ENCODE measurements around the gene DHRSX.
"Not testable (repeated sequence)": the region's sequence is repeated elsewhere in the genome, so short reads cannot be mapped to it uniquely, and the experiment has no call there.

DHRSX gene

DNA sequence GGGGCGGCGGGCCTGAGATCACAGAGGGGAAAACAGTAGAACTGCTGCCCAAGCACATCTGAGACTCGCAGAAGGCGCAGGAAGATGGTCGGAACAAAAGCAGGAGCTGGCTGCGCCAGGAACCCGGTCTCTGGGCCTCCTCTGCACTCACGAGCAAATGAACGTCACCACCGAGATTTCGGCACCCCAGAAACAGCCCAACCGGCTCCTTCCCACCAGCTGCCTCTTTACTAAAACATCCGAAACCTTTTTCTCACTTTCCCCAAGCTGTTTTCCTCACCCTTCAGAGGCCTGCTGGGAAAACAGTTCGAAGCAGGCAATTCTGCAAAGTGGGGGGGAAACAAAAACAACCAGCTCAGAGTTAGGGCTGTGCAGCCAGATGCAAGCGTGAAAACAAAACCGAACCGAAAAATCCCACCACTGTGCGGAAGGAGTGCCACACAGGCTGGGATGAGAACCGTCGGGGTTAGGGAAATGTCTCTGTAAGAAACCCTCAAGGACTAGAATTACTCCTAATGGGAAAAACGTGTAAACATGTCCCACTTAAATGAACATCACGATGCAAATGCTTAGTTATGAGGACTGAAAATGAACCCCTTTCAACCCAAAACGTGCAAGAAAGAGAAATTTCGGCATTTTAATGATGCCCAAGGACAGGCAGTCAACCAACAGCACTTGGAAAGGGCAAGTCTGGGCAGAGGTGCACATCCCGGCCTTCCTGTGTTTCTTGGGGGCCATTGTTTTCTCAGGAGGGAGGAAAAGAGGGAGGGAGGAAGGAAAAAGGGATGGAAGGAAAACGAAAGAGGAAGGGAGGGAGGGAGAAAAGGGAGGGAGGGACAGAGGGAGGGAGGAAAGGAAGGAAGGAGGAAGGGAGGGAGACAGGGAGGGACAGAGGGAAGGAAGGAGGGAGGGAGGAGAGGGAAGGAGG, 15.8 kb downstream of the DHRSX start:
- Histone ChIP-seq H3K27me3 (ENCODE audit: control insufficient read depth, insufficient read depth, low read length) (no peaks in the 10 kb centered on the region), H3K4me1 (ENCODE audit: control insufficient read depth, insufficient read depth, low read length) (no peaks in the 10 kb centered on the region), H3K9me3 (ENCODE audit: control insufficient read depth, insufficient read depth, low read length) (no peaks in the 10 kb centered on the region), H3K36me3 (ENCODE audit: control insufficient read depth, insufficient read depth, low read length) (peaks cover 20% of the 10 kb centered on the region), H3K4me3 (ENCODE audit: low read length) (no peak overlapping the region), H3K27ac (ENCODE audit: low read length) (no peak overlapping the region)
- DNase-seq (ENCODE audit: low read depth, low spot score): no peak
- no CpG with 5 or more reads among the region's 26 CpGs for WGBS (ENCODE audit: insufficient coverage, insufficient read length)

DNA sequence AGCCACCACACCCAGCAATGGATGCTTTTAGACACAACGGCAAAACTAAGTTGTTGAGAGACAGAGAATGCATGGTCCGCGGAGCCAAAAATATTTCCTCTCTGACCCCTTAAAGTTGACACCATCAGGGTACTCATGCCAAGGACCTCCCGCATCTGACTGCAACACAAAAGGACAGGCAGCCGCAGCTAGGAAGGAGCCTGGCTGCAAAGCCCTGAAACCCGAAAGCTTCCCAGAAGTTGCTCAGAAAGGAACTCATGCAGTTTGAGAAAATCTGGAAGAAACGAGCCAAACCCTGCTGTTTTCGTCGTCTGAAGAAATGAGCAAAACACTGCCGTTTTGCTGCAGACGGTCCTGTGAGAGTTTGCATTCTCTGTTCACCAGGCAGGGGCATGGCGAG, 16.5 kb downstream of the DHRSX start:
- no peak overlapping the region for H3K27ac ChIP-seq (ENCODE audit: low read length)
- no peaks in the 10 kb centered on the region for H3K4me1 ChIP-seq (ENCODE audit: control insufficient read depth, insufficient read depth, low read length)
- no peaks in the 10 kb centered on the region for H3K9me3 ChIP-seq (ENCODE audit: control insufficient read depth, insufficient read depth, low read length)
- no peak for DNase-seq (ENCODE audit: low read depth, low spot score)
- WGBS (ENCODE audit: insufficient coverage, insufficient read length): no CpG with 5 or more reads among the region's 12 CpGs
- H3K27me3 ChIP-seq (ENCODE audit: control insufficient read depth, insufficient read depth, low read length): no peaks in the 10 kb centered on the region
- H3K36me3 ChIP-seq (ENCODE audit: control insufficient read depth, insufficient read depth, low read length): peaks cover 13% of the 10 kb centered on the region
- H3K4me3 ChIP-seq (ENCODE audit: low read length): no peak overlapping the region

DNA sequence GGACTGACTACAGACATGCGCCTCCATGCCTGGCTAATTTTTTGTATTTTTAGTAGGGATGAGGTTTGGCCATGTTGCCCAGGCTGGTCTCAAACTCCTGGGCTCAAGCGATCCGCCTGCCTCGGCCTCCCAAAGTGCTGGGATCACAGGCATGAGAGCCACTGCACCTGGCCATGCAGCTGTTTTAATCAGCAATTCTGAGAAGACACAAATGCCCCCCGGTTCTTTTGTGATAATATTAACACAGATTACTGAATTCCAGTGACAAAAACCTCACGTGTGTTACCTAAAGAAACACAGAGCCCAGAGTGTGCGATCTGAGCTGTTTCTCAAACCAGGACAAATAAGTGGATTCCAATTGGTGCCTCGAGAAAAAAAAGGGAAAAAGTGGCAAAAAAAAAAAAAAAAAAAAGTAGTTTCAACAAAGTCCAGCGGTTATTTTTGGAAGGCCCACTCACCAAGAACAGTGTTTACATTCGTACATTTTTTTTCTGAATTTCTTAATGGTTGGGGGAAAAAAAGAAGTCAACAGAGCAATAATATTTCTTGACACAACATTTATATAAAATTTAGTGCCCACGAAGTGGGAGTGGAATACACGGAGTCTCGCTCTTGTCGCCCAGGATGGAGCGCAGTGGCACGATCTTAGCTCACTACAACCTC, 17.2 kb downstream of the DHRSX start:
- no peaks in the 10 kb centered on the region for H3K9me3 ChIP-seq (ENCODE audit: control insufficient read depth, insufficient read depth, low read length)
- H3K4me1 ChIP-seq (ENCODE audit: control insufficient read depth, insufficient read depth, low read length): no peaks in the 10 kb centered on the region
- H3K27me3 ChIP-seq (ENCODE audit: control insufficient read depth, insufficient read depth, low read length): no peaks in the 10 kb centered on the region
- H3K27ac ChIP-seq (ENCODE audit: low read length): no peak overlapping the region
- WGBS (ENCODE audit: insufficient coverage, insufficient read length): no CpG with 5 or more reads among the region's 16 CpGs
- no peak for DNase-seq (ENCODE audit: low read depth, low spot score)
- no peak overlapping the region for H3K4me3 ChIP-seq (ENCODE audit: low read length)
- H3K36me3 ChIP-seq (ENCODE audit: control insufficient read depth, insufficient read depth, low read length): peaks cover 5% of the 10 kb centered on the region

- not testable (repeated sequence) for H3K27me3 ChIP-seq (ENCODE audit: control insufficient read depth, insufficient read depth, low read length); H3K4me3 ChIP-seq (ENCODE audit: low read length); DNase-seq (ENCODE audit: low read depth, low spot score); H3K4me1 ChIP-seq (ENCODE audit: control insufficient read depth, insufficient read depth, low read length); H3K9me3 ChIP-seq (ENCODE audit: control insufficient read depth, insufficient read depth, low read length); H3K27ac ChIP-seq (ENCODE audit: low read length); H3K36me3 ChIP-seq (ENCODE audit: control insufficient read depth, insufficient read depth, low read length)
- no CpG with 5 or more reads among the region's 12 CpGs for WGBS (ENCODE audit: insufficient coverage, insufficient read length)
Measured at GRCh38 chrX:2481597-2481996, 19.2 kb downstream of the DHRSX start.

DNA sequence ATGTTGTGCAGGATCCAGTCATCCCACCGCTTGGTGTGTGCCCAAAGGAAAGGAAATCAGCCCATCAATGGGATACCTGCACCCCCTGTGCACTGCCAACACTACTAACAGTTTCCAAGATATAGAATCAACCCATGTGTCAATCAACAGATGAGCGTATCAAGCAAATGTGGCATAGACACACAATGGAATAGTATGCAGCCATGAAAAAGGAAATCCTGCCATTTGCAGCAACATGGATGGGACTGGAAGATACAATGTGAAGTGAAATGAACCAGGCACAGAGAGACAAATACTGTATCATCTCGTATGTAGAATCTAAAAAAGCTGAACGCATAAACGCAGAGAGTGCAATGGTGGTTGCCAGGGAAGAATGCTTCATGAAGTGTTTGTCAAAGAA, 20.8 kb downstream of the DHRSX start:
- not testable (repeated sequence) for H3K4me3 ChIP-seq (ENCODE audit: low read length); H3K27me3 ChIP-seq (ENCODE audit: control insufficient read depth, insufficient read depth, low read length); H3K27ac ChIP-seq (ENCODE audit: low read length); H3K36me3 ChIP-seq (ENCODE audit: control insufficient read depth, insufficient read depth, low read length); H3K9me3 ChIP-seq (ENCODE audit: control insufficient read depth, insufficient read depth, low read length); H3K4me1 ChIP-seq (ENCODE audit: control insufficient read depth, insufficient read depth, low read length); DNase-seq (ENCODE audit: low read depth, low spot score)
- WGBS (ENCODE audit: insufficient coverage, insufficient read length): no CpG with 5 or more reads among the region's 5 CpGs

GRCh38 chrX:2479420-2479780, 21.4 kb downstream of the DHRSX start:
- no CpG with 5 or more reads among the region's 15 CpGs for WGBS (ENCODE audit: insufficient coverage, insufficient read length)
- Histone ChIP-seq H3K4me3 (ENCODE audit: low read length) (no peak overlapping the region), H3K4me1 (ENCODE audit: control insufficient read depth, insufficient read depth, low read length) (no peaks in the 10 kb centered on the region), H3K27ac (ENCODE audit: low read length) (no peak overlapping the region), H3K27me3 (ENCODE audit: control insufficient read depth, insufficient read depth, low read length) (no peaks in the 10 kb centered on the region), H3K36me3 (ENCODE audit: control insufficient read depth, insufficient read depth, low read length) (no peaks in the 10 kb centered on the region), H3K9me3 (ENCODE audit: control insufficient read depth, insufficient read depth, low read length) (no peaks in the 10 kb centered on the region)
- DNase-seq (ENCODE audit: low read depth, low spot score): no peak

DNA sequence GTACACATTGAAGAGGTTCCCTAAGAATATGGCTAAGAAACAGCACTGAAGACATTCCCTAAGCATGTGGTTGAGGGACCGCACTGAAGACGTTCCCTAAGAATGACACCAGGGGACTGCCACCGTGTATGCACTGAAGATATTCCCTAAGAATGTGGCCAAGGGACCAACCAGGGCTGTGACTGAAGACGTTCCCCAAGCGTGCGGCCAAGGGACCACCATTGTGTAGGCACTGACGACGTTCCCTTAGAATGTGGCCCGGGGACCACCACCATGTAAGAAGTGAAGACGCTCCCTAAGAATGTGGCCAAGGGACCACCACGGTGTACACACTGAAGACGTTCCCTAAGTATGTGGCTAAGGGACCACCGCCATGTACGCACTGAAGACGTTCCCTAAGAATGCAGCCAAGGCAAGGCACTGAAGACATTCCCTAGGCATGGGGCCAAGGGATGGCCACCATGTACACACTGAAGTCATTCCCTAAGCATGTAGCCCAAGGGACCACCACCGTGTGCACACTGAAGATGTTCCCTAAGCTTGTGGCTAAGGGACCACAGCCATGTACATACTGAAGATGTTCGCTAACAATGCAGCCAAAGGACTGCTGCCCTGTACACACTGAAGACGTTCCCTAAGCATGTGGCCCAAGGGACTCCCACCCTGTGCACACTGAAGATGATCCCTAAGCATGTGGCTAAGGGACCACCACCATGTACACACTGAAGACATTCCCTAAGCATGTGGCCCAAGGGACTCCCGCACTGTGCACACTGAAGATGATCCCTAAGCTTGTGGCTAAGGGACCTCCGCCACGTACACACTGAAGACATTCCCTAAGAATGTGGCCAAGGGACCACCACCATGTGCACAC, 22.0 kb downstream of the DHRSX start:
- no peak for DNase-seq (ENCODE audit: low read depth, low spot score)
- no CpG with 5 or more reads among the region's 21 CpGs for WGBS (ENCODE audit: insufficient coverage, insufficient read length)

DNA sequence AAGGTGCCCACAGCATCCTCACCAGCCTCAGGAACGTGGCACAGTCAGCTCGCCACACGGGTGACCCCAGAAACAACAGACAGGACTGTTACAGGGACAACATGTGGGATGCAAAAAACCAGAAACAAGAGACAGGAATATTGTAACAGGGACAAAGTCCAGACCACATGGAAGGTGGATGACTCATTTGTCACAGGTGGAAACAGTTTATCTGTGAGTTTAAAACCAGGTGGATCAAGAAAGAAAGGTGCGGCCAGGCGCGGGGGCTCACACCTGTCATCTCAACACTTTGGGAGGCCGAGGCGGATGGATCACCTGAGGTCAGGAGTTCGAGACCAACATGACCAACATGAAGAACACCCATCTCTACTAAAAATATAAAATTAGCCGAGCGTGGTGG, 23.5 kb downstream of the DHRSX start:
- H3K4me1 ChIP-seq (ENCODE audit: control insufficient read depth, insufficient read depth, low read length); DNase-seq (ENCODE audit: low read depth, low spot score); H3K27me3 ChIP-seq (ENCODE audit: control insufficient read depth, insufficient read depth, low read length); H3K36me3 ChIP-seq (ENCODE audit: control insufficient read depth, insufficient read depth, low read length); H3K27ac ChIP-seq (ENCODE audit: low read length); H3K4me3 ChIP-seq (ENCODE audit: low read length); H3K9me3 ChIP-seq (ENCODE audit: control insufficient read depth, insufficient read depth, low read length): not testable (repeated sequence)
- no CpG with 5 or more reads among the region's 11 CpGs for WGBS (ENCODE audit: insufficient coverage, insufficient read length)

More for the DNA sequence above, 22.0 kb downstream of the DHRSX start:
- Histone ChIP-seq H3K9me3 (ENCODE audit: control insufficient read depth, insufficient read depth, low read length) (no peaks in the 10 kb centered on the region), H3K27ac (ENCODE audit: low read length) (no peak overlapping the region), H3K4me1 (ENCODE audit: control insufficient read depth, insufficient read depth, low read length) (no peaks in the 10 kb centered on the region), H3K36me3 (ENCODE audit: control insufficient read depth, insufficient read depth, low read length) (no peaks in the 10 kb centered on the region), H3K4me3 (ENCODE audit: low read length) (no peak overlapping the region), H3K27me3 (ENCODE audit: control insufficient read depth, insufficient read depth, low read length) (no peaks in the 10 kb centered on the region)

DNA sequence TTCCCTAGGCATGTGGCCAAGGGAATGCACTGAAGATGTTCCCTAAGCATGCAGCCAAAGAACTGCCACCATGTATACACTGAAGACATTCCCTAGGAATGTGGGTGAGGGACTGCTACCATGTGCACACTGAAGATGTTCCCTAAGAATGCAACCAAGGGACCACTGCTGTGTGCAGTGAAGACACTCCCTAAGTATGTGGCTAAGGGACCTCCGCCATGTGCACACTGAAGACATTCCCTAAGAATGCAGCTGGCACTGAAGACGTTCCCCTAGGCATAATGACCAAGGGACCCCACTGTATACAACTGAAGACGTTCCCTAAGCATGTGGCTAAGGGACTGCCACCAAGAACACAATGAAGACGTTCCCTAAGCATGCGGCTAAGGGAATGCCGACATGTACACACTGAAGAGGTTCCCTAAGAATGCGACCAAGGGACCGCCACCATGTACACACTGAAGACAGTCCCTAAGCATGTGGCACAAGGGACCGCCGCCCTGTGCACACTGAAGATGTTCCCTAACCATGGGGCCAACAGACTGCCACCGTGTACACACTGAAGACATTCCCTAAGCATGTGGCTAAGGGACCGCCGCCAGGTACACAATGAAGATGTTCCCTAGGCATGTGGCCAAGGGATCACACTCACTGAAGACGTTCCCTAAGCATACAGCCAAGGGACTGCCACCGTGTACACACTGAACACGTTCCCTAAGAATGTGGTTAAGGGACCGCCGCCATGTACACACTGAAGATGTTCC, 25.6 kb downstream of the DHRSX start:
- no peaks in the 10 kb centered on the region for H3K36me3 ChIP-seq (ENCODE audit: control insufficient read depth, insufficient read depth, low read length)
- WGBS (ENCODE audit: insufficient coverage, insufficient read length): no CpG with 5 or more reads among the region's 18 CpGs
- H3K4me1 ChIP-seq (ENCODE audit: control insufficient read depth, insufficient read depth, low read length): no peaks in the 10 kb centered on the region
- H3K4me3 ChIP-seq (ENCODE audit: low read length): no peak overlapping the region
- no peak overlapping the region for H3K27ac ChIP-seq (ENCODE audit: low read length)
- no peak for DNase-seq (ENCODE audit: low read depth, low spot score)
- H3K27me3 ChIP-seq (ENCODE audit: control insufficient read depth, insufficient read depth, low read length): no peaks in the 10 kb centered on the region
- no peaks in the 10 kb centered on the region for H3K9me3 ChIP-seq (ENCODE audit: control insufficient read depth, insufficient read depth, low read length)

All from iPS DF 6.9 (cell line).